Osteoblast (primary cell): ENCODE data around the gene KRT73. TPM values are rescaled to one million over a fixed set of nuclear protein-coding genes. Genes with fewer than 3 reads are reported as not detected.

Experiments
- DNase-seq: peaks from one replicate; pipeline ENCODE4 v3.0.0; 2011; ENCODE audit warnings: low spot score, mixed read lengths; ENCODE audit not compliant: insufficient read length; ENCODE audit errors: missing footprints
- H2AFZ ChIP-seq: 2 replicates; pipeline ENCODE4 v1.6.0; 2011; ENCODE audit warnings: mild to moderate bottlenecking, low read length
- H3K27ac ChIP-seq: 2 replicates; pipeline ENCODE4 v1.5.1; 2011; ENCODE audit warnings: mild to moderate bottlenecking, low read depth, low read length, moderate library complexity
- H3K27me3 ChIP-seq: 2 replicates; pipeline ENCODE4 v1.6.0; 2012; ENCODE audit warnings: mild to moderate bottlenecking, control low read depth, inconsistent platforms, low read length, moderate library complexity; ENCODE audit not compliant: insufficient read depth
- H3K36me3 ChIP-seq: 2 replicates; pipeline ENCODE4 v1.5.1; 2011; ENCODE audit warnings: mild to moderate bottlenecking, low read length, control low read depth, moderate library complexity; ENCODE audit not compliant: insufficient read depth
- H3K4me1 ChIP-seq: 2 replicates; pipeline ENCODE4 v1.5.1; 2011; ENCODE audit warnings: mild to moderate bottlenecking, low read length, control low read depth, moderate library complexity; ENCODE audit not compliant: insufficient read depth
- H3K4me2 ChIP-seq: 2 replicates; pipeline ENCODE4 v1.6.0; 2011; ENCODE audit warnings: mild to moderate bottlenecking, low read length; ENCODE audit not compliant: insufficient read depth
- H3K4me3 ChIP-seq: fragments of 200-600 bp; sonication (generic); 3 replicates; pipeline ENCODE4 v1.5.1; 2012; ENCODE audit warnings: mild to moderate bottlenecking, low read length, inconsistent platforms; ENCODE audit not compliant: insufficient read depth
- H3K79me2 ChIP-seq: 2 replicates; pipeline ENCODE4 v1.6.0; 2012; ENCODE audit warnings: mild to moderate bottlenecking, low read length, control low read depth, inconsistent platforms; ENCODE audit not compliant: insufficient read depth
- H3K9me3 ChIP-seq: 2 replicates; pipeline ENCODE4 v1.5.1; 2011; ENCODE audit warnings: low read depth, low read length, control low read depth
- H4K20me1 ChIP-seq: 2 replicates; pipeline ENCODE4 v1.6.0; 2012; ENCODE audit warnings: mild to moderate bottlenecking, low read length, control low read depth; ENCODE audit not compliant: insufficient read depth
- total RNA-seq: library from RNA; depleted of rRNA; stranded (reverse); fragments of >200 nt; gene quantifications from 2 replicates; pipeline ENCODE4 v1.2.3, GENCODE V29; 2012
- TF ChIP-seq, protein P1 (sequence below): IDR thresholded peaks from 2 replicates; pipeline ENCODE4 v1.5.1; 2011; ENCODE audit warnings: mild to moderate bottlenecking, low read depth, low read length, moderate library complexity; ENCODE audit errors: extremely low read depth

Gene KRT73
- total RNA-seq, 1 donor = not detected

DNA sequence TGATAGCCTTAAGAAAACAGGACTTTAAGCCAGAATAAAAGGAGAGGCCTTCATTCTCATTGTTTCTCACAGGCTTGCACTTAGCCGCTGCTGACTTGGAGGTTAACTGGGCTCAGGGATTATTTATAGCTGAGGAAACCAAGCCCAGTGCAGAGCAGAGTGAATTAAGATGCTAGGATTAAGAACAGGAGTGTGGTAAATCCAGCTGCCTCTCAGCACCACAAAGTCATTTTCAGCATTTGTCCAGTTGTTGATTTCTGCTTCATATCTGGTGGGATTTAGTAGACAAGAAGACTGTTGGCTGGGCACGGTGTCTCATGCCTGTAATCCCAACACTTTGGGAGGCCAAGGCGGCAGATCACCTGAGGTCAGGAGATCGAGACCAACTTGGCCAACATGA is 14.3 kb upstream of the KRT73 start:
- Histone ChIP-seq H3K79me2 (no peaks in the 10 kb centered on the region), H3K36me3 (no peaks in the 10 kb centered on the region), H3K27me3 (peaks cover 38% of the 10 kb centered on the region), H3K4me1 (no peaks in the 10 kb centered on the region), H3K4me3 (no peak overlapping the region), H3K4me2 (no peak overlapping the region), H3K9me3 (no peaks in the 10 kb centered on the region), H3K27ac (no peak overlapping the region), H2AFZ (no peak overlapping the region), H4K20me1 (no peaks in the 10 kb centered on the region)
- no peak for DNase-seq
- TF ChIP-seq, protein P1, sequence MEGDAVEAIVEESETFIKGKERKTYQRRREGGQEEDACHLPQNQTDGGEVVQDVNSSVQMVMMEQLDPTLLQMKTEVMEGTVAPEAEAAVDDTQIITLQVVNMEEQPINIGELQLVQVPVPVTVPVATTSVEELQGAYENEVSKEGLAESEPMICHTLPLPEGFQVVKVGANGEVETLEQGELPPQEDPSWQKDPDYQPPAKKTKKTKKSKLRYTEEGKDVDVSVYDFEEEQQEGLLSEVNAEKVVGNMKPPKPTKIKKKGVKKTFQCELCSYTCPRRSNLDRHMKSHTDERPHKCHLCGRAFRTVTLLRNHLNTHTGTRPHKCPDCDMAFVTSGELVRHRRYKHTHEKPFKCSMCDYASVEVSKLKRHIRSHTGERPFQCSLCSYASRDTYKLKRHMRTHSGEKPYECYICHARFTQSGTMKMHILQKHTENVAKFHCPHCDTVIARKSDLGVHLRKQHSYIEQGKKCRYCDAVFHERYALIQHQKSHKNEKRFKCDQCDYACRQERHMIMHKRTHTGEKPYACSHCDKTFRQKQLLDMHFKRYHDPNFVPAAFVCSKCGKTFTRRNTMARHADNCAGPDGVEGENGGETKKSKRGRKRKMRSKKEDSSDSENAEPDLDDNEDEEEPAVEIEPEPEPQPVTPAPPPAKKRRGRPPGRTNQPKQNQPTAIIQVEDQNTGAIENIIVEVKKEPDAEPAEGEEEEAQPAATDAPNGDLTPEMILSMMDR = no peak

DNA sequence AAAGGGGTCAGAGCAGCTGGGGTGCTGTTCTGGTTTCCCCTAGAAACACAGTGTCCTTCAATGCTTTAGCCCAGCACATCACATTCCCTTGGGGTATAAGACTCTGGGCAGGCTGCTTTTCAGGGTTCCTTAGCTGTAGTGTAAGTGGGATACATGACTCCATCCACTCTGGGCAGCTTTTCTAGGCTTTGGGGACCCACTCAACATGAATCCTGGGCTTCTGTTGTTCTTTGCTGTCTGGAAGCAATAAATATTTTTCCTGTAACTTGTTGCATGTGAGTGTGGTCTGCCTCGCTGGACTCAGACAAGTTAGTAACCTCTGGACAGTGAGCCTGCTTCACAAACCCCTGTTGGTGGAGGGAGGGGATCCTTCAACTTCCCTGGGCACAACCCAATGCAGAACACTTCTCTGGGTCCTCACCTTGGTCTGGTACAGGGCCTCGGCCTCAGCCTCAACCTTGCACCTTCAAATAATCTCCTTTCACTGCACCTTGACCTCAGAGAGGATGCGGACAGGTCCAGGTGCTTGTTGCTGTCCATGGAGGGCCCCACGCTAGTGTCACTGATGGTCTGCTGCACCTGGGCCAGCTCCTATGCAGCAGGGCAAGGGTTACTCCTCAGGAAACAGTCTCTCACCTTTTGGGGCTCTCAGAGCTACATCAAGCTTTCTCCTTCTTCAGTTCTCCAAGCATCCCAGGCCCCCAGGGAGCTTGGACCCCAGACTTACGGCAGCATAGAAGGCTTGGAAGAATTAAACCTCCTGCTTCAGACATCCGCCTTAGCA is 13.5 kb upstream of the KRT73 start:
- TF ChIP-seq, protein P1 = no peak
- H4K20me1 ChIP-seq = no peaks in the 10 kb centered on the region

DNA sequence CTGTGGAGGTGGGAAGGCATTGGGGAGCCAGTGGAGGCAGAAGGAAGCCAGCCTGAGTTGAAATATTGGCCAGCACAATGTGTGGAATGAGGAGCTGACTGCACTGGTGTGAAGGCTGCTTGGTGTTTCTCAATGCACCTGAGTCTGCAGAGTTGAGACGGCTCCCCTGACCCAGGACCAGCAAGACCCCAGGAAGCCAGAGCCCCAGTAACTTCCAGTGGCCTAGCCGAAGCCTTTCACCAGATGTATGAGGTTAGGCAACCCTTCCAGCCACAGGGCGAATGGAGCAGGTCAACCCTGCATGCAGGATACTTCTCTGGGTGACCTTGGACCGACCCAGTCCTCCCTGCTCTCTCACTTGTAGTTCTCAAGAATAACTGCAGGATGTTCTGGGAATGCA is 12.9 kb upstream of the KRT73 start:
- DNase-seq = no peak
- TF ChIP-seq, protein P1 = no peak
- Histone ChIP-seq H3K4me1 (no peaks in the 10 kb centered on the region), H2AFZ (no peak overlapping the region), H3K9me3 (no peaks in the 10 kb centered on the region), H3K36me3 (no peaks in the 10 kb centered on the region), H3K4me3 (no peak overlapping the region), H3K4me2 (no peak overlapping the region), H4K20me1 (no peaks in the 10 kb centered on the region), H3K79me2 (no peaks in the 10 kb centered on the region), H3K27ac (no peak overlapping the region), H3K27me3 (peaks cover 44% of the 10 kb centered on the region)

More for the DNA sequence above, 13.5 kb upstream of the KRT73 start:
- no peak for DNase-seq
- Histone ChIP-seq H2AFZ (no peak overlapping the region), H3K4me2 (no peak overlapping the region), H3K27ac (no peak overlapping the region), H3K36me3 (no peaks in the 10 kb centered on the region), H3K4me3 (no peak overlapping the region), H3K79me2 (no peaks in the 10 kb centered on the region), H3K9me3 (no peaks in the 10 kb centered on the region), H3K27me3 (peaks cover 40% of the 10 kb centered on the region), H3K4me1 (no peaks in the 10 kb centered on the region)

DNA sequence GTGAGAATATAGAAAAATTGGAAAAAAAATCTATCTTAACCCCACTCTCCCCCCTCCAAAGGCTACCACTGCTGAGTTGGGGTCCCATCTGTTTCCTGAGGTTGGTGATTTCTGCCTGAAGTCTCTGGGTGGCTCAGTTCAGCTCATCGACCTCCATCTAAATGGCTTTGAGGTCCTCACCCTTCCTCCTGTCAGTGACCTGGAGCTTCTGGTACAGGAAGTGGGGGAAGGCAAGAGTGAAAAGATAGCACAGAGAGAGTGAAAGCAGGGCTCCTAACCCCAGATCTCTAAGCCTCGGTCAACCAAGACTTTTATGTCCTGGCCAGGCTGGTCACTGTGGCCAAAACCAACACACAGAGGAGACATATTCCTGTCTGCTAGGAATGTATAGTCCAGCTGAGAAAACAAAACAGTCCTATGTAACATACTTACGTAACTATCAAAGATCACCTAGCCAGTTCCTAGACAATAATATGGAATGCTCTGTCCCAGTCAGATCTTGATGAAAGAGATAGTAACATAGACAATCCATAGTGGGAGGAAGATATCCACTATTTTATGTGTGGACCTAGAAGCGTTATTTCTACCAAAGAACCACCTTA is 12.3 kb upstream of the KRT73 start:
- peaks cover 47% of the 10 kb centered on the region for H3K27me3 ChIP-seq
- no peaks in the 10 kb centered on the region for H3K9me3 ChIP-seq
- no peak overlapping the region for H3K4me3 ChIP-seq
- no peak for DNase-seq
- no peak overlapping the region for H2AFZ ChIP-seq
- H4K20me1 ChIP-seq = no peaks in the 10 kb centered on the region
- H3K79me2 ChIP-seq = no peaks in the 10 kb centered on the region
- no peaks in the 10 kb centered on the region for H3K36me3 ChIP-seq
- no peaks in the 10 kb centered on the region for H3K4me1 ChIP-seq
- no peak overlapping the region for H3K4me2 ChIP-seq
- TF ChIP-seq, protein P1 = no peak
- H3K27ac ChIP-seq = no peak overlapping the region
